Caco-2 (cell line): Measurements from ENCODE around the gene SLC25A21. TPM values are rescaled to one million over a fixed set of nuclear protein-coding genes. Genes with fewer than 3 reads are reported as not detected.

Experiments used
- BruUV-seq: library from RNA; stranded (reverse); fragments of 400-500 nt; replicated peaks from 2 replicates; lab custom pipeline; 2021; lab: Mats Ljungman, UMichigan
- CTCF ChIA-PET: fragments of 300-600 bp; sonication (Branson Sonifier 250); formaldehyde crosslinking; loops from one replicate; lab custom pipeline; 2022; ENCODE audit warnings: antibody characterized with exemption; lab: Charles Lee
- POLR2A ChIA-PET: fragments of 300-600 bp; sonication (Branson Sonifier 250); formaldehyde crosslinking; loops from one replicate; lab custom pipeline; 2022; ENCODE audit warnings: antibody characterized with exemption; lab: Charles Lee
- DNase-seq, 2 experiments: peaks; one replicate each; pipeline versions ENCODE4 v3.0.0 to v3.0.0-alpha.2; 2020 to 2022
- H3K27me3 ChIP-seq: replicated peaks from 2 replicates; pipeline ENCODE4 v1.6.0; 2011; ENCODE audit warnings: low read length; ENCODE audit not compliant: control insufficient read depth, insufficient read depth
- H3K36me3 ChIP-seq: 2 replicates; pipeline ENCODE4 v1.5.1; 2011; ENCODE audit warnings: low read length; ENCODE audit not compliant: control insufficient read depth, insufficient read depth
- H3K4me1 ChIP-seq: fragments of 250-450 bp; sonication (Bioruptor Pico); 2 replicates; pipeline ENCODE4 v1.5.1; 2020; ENCODE audit warnings: mild to moderate bottlenecking
- H3K4me3 ChIP-seq: 2 replicates; pipeline ENCODE4 v1.5.1; 2011; ENCODE audit warnings: low read depth, mild to moderate bottlenecking, control low read depth, low read length
- H3K9me3 ChIP-seq: fragments of 250-450 bp; sonication (Bioruptor Pico); 2 replicates; pipeline ENCODE4 v1.5.1; 2020; ENCODE audit warnings: mild to moderate bottlenecking, moderate library complexity
- H3K27ac Mint-ChIP-seq: one replicate; pipeline ENCODE4 v1.8.0; 2022; ENCODE audit warnings: mixed read lengths; ENCODE audit not compliant: unreplicated experiment
- H3K27me3 Mint-ChIP-seq: one replicate; pipeline ENCODE4 v1.8.0; 2022; ENCODE audit warnings: mixed read lengths; ENCODE audit not compliant: insufficient read depth, unreplicated experiment
- H3K36me3 Mint-ChIP-seq: one replicate; pipeline ENCODE4 v1.8.0; 2022; ENCODE audit warnings: mild to moderate bottlenecking, mixed read lengths; ENCODE audit not compliant: insufficient read depth, unreplicated experiment
- H3K4me1 Mint-ChIP-seq: one replicate; pipeline ENCODE4 v1.8.0; 2022; ENCODE audit warnings: low read depth, mixed read lengths; ENCODE audit not compliant: unreplicated experiment
- H3K4me3 Mint-ChIP-seq: one replicate; pipeline ENCODE4 v1.8.0; 2022; ENCODE audit warnings: mild to moderate bottlenecking, moderate library complexity, mixed read lengths; ENCODE audit not compliant: unreplicated experiment
- H3K9me3 Mint-ChIP-seq: one replicate; pipeline ENCODE4 v1.8.0; 2022; ENCODE audit warnings: mixed read lengths; ENCODE audit not compliant: unreplicated experiment
- CTCF ChIP-seq, 2 experiments: fragments of 200-600 bp in 1 of 2; IDR thresholded peaks; 1 replicate in 1 of 2; 2 replicates in 1 of 2; pipeline versions ENCODE4 v1.5.1 to v1.8.0; 2011 to 2022; ENCODE audit warnings: antibody characterized with exemption in 1 of 2, control low read depth in 1 of 2, inconsistent platforms in 1 of 2, low read depth in 1 of 2, low read length in 1 of 2, mild to moderate bottlenecking in 1 of 2, moderate library complexity in 1 of 2; ENCODE audit not compliant: insufficient read depth in 1 of 2, severe bottlenecking in 1 of 2, unreplicated experiment in 1 of 2
- intact Hi-C: fragments of 100-400 bp; cut with micrococcal nuclease; formaldehyde crosslinking; loops from one replicate; pipeline ENCODE4 v1.10.0; 2022; ENCODE audit not compliant: unreplicated experiment
- total RNA-seq: library from RNA; stranded (reverse); gene quantifications from 2 replicates; pipeline ENCODE4 v1.2.3, GENCODE V29; 2022

Gene SLC25A21
- total RNA-seq, 1 experiment from 2014 or later = 3.2 TPM

DNA sequence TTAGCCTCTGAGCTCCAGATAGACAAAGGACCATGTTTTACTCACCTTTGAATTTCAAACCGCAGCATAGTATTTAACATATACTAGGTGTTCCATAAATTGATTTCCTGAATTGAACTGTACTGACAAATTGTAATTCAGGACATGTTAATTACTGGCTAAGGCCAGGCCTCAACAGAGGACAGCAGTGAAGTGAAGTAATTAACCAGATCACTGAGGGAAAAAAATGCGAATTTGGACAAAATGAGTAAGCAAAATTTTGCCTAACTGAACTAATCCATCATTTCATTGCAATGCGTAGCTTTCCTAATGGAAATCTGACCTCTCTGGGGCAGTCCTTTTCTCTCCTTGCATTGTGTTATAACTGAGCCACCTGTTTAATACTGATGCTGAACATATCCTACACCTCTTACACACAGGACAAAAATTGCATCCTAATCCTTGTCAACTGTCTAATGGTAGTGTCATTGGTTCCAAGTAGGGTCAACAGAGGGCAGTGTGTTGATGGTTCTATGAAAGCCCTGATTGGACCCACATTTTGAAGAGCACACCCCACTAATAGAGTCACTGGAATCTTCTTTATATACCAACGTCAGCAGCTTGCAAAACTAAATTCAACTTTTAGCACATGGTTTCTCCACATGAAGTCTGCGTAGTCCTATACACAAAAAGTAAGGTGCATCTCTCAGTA is 148.4 kb downstream of the SLC25A21 start:
- no peak overlapping the region for H3K4me3 ChIP-seq
- no TSS peak for BruUV-seq
- TF ChIP-seq CTCF (IDR thresholded peaks at IDR 0.05; ENCODE audit: insufficient read depth in 1 of 2, low read depth in 1 of 2, low read length in 1 of 2, severe bottlenecking in 1 of 2, unreplicated experiment in 1 of 2) = peak in 1 of 2 experiments; percentile 15
- POLR2A ChIA-PET = no interaction called here
- no peaks in the 10 kb centered on the region for H3K36me3 Mint-ChIP-seq
- peaks cover 7% of the 10 kb centered on the region for H3K4me1 Mint-ChIP-seq
- intact Hi-C loops = loop anchor here (10.0 kb wide), 1 partner anchor 101 kb away; no protein-coding TSS in a partner anchor
- CTCF ChIA-PET = no interaction called here
- H3K27me3 ChIP-seq = no peaks in the 10 kb centered on the region
- H3K27me3 Mint-ChIP-seq = no peaks in the 10 kb centered on the region
- H3K9me3 ChIP-seq = no peaks in the 10 kb centered on the region
- H3K4me3 Mint-ChIP-seq = no peak overlapping the region
- H3K4me1 ChIP-seq = no peaks in the 10 kb centered on the region
- no peak for DNase-seq
- H3K27ac Mint-ChIP-seq = no peak overlapping the region
- no peaks in the 10 kb centered on the region for H3K36me3 ChIP-seq
- H3K9me3 Mint-ChIP-seq = no peaks in the 10 kb centered on the region

DNA sequence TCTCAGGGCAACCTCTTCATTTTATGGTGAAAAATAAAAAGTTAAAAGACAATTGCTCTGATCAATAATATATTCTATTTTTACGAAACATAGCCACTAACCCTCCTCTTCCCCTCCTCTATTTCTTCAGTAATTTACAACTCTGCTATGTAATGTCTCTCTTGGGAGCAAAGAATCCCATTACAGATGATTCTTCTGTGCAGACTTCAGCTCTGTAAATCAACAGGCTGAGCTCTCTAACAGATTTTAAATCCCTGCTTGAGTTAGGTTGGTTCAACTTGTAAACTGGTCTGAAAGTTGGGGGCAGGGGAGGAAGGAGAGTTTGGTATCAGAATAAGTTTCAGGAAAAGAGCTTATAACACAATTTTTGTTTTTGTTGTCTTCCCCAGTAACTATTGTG is 151.0 kb downstream of the SLC25A21 start:
- no peak for TF ChIP-seq CTCF (IDR thresholded peaks at IDR 0.05; ENCODE audit: insufficient read depth in 1 of 2, low read depth in 1 of 2, low read length in 1 of 2, severe bottlenecking in 1 of 2, unreplicated experiment in 1 of 2)
- POLR2A ChIA-PET = no interaction called here
- H3K9me3 Mint-ChIP-seq = peaks cover 9% of the 10 kb centered on the region
- Histone ChIP-seq H3K4me3 (no peak overlapping the region), H3K4me1 (no peaks in the 10 kb centered on the region), H3K36me3 (no peaks in the 10 kb centered on the region), H3K27me3 (no peaks in the 10 kb centered on the region), H3K9me3 (no peaks in the 10 kb centered on the region)
- no TSS peak for BruUV-seq
- CTCF ChIA-PET = no interaction called here
- intact Hi-C loops = loop anchor here (10.0 kb wide), 1 partner anchor 103 kb away; no protein-coding TSS in a partner anchor
- no peak overlapping the region for H3K27ac Mint-ChIP-seq
- no peaks in the 10 kb centered on the region for H3K36me3 Mint-ChIP-seq
- peaks cover 7% of the 10 kb centered on the region for H3K4me1 Mint-ChIP-seq
- H3K27me3 Mint-ChIP-seq = no peaks in the 10 kb centered on the region
- no peak for DNase-seq
- no peak overlapping the region for H3K4me3 Mint-ChIP-seq

DNA sequence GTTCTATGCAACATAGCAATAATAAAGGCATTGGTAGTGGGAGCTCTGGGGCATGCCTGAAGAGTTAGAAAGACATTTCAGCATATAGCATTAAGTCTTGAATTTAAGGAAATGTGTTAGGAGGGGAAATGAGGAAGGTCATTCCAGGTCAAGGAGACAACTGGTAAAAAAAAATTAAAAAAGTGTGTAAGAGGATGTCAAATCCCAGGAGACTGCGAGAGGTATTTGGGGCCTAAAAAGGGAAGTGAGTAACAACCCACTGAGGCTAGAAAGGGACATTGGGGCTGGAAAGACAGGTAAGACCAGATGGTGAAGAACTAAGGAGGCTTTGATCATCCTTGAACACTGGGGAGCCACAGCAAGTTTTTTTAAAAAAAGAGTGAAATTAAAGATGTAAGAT is 152.9 kb downstream of the SLC25A21 start:
- peaks cover 9% of the 10 kb centered on the region for H3K9me3 Mint-ChIP-seq
- ChIA-PET POLR2A (no interaction called here), CTCF (no interaction called here)
- no peak overlapping the region for H3K4me3 Mint-ChIP-seq
- no peak for DNase-seq
- Histone ChIP-seq H3K9me3 (no peaks in the 10 kb centered on the region), H3K36me3 (no peaks in the 10 kb centered on the region), H3K4me3 (no peak overlapping the region), H3K4me1 (no peaks in the 10 kb centered on the region), H3K27me3 (no peaks in the 10 kb centered on the region)
- H3K4me1 Mint-ChIP-seq = peaks cover 7% of the 10 kb centered on the region
- TF ChIP-seq CTCF (IDR thresholded peaks at IDR 0.05; ENCODE audit: insufficient read depth in 1 of 2, low read depth in 1 of 2, low read length in 1 of 2, severe bottlenecking in 1 of 2, unreplicated experiment in 1 of 2) = no peak
- H3K27me3 Mint-ChIP-seq = no peaks in the 10 kb centered on the region
- intact Hi-C loops = no loop called here
- no TSS peak for BruUV-seq
- H3K27ac Mint-ChIP-seq = peak overlapping the region; percentile 5
- no peaks in the 10 kb centered on the region for H3K36me3 Mint-ChIP-seq
